Calu3 (cell line): ENCODE data around the gene CIT. TPM values are rescaled to one million over a fixed set of nuclear protein-coding genes. Genes with fewer than 3 reads are reported as not detected.

Experiments
- BruUV-seq: library from RNA; stranded (reverse); fragments of 400-500 nt; replicated peaks from 2 replicates; lab custom pipeline; 2021; lab: Mats Ljungman, UMichigan
- CTCF ChIA-PET: fragments of 300-600 bp; sonication (Branson Sonifier 250); formaldehyde crosslinking; loops from one replicate; lab custom pipeline; 2022; ENCODE audit warnings: antibody characterized with exemption; lab: Charles Lee
- DNase-seq: peaks from one replicate; pipeline ENCODE4 v3.0.0; 2022
- H3K27ac Mint-ChIP-seq: one replicate; pipeline ENCODE4 v1.8.0; 2022; ENCODE audit warnings: mixed read lengths; ENCODE audit not compliant: unreplicated experiment
- H3K27me3 Mint-ChIP-seq: one replicate; pipeline ENCODE4 v1.8.0; 2022; ENCODE audit warnings: mixed read lengths; ENCODE audit not compliant: unreplicated experiment
- H3K36me3 Mint-ChIP-seq: one replicate; pipeline ENCODE4 v1.8.0; 2022; ENCODE audit warnings: mild to moderate bottlenecking, moderate library complexity, mixed read lengths; ENCODE audit not compliant: insufficient read depth, unreplicated experiment
- H3K4me1 Mint-ChIP-seq: one replicate; pipeline ENCODE4 v1.8.0; 2022; ENCODE audit warnings: mild to moderate bottlenecking, low read depth, mixed read lengths; ENCODE audit not compliant: unreplicated experiment
- H3K4me3 Mint-ChIP-seq: one replicate; pipeline ENCODE4 v1.8.0; 2022; ENCODE audit warnings: mild to moderate bottlenecking, low read depth, moderate library complexity, mixed read lengths; ENCODE audit not compliant: unreplicated experiment
- H3K9me3 Mint-ChIP-seq: one replicate; pipeline ENCODE4 v1.8.0; 2022; ENCODE audit warnings: low read depth, mixed read lengths; ENCODE audit not compliant: unreplicated experiment
- CTCF ChIP-seq: fragments of 200-600 bp; IDR thresholded peaks from one replicate; pipeline ENCODE4 v1.8.0; 2022; ENCODE audit warnings: antibody characterized with exemption; ENCODE audit not compliant: unreplicated experiment
- intact Hi-C: fragments of 100-400 bp; cut with micrococcal nuclease; formaldehyde crosslinking; loops from one replicate; pipeline ENCODE4 v1.10.0; 2022; ENCODE audit not compliant: unreplicated experiment
- total RNA-seq: library from RNA; stranded (reverse); gene quantifications from 2 replicates; pipeline ENCODE4 v1.2.3, GENCODE V29; 2022

The CIT gene
- total RNA-seq, 1 experiment from 2014 or later, result 82.3 TPM

DNA sequence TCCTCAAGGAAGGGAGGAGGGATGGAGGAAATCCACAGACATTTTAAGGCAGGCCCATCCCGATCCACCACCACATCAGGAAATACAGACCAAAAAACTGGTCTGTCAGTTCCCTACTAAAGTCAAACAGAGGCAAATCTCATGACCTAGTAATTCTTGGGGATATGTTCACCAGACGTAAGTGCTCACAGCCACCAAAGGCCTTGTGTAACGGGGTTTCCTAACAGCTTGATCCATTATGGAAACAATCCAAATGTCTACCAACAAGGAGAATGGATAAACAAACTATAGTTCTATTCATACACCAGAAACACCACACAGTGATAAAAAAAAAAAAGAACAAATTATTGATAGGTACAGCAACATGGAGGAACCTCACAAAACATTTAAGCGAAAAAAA, 136.3 kb downstream of the CIT start:
- Mint-ChIP-seq H3K27me3 (no peaks in the 10 kb centered on the region), H3K4me3 (no peak overlapping the region), H3K36me3 (peaks cover 11% of the 10 kb centered on the region), H3K27ac (no peak overlapping the region), H3K4me1 (no peaks in the 10 kb centered on the region), H3K9me3 (peaks cover 15% of the 10 kb centered on the region)
- BruUV-seq, result no TSS peak
- DNase-seq, result no peak
- TF ChIP-seq CTCF, result no peak
- intact Hi-C loops, result no loop called here
- CTCF ChIA-PET, result no interaction called here

DNA sequence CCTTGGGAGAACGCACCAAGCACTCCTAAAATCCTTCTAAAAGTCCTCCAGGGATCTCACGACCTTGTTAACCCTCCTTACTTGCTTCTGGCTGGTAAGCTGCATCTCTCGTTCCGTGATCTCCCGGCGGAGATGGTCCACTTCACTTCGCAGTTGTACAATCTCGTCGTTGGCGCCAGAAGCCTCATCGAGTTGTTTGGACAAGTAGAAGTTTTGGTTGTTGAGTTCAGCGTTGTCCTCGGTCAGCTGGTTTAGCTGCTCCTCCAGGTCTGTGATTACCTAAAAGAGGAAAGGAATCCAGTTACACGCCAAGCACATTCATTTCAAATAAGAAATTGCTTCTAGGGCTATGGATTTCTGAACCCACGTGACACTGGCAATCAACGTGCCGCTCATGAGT, 142.0 kb downstream of the CIT start:
- H3K27me3 Mint-ChIP-seq, result no peaks in the 10 kb centered on the region
- H3K36me3 Mint-ChIP-seq, result peaks cover 9% of the 10 kb centered on the region
- no peak for DNase-seq
- H3K9me3 Mint-ChIP-seq, result no peaks in the 10 kb centered on the region
- CTCF ChIA-PET, result no interaction called here
- no peak for TF ChIP-seq CTCF
- no peak overlapping the region for H3K27ac Mint-ChIP-seq
- no peaks in the 10 kb centered on the region for H3K4me1 Mint-ChIP-seq
- BruUV-seq, result no TSS peak
- intact Hi-C loops, result no loop called here
- no peak overlapping the region for H3K4me3 Mint-ChIP-seq

GRCh38 chr12:119730381-119730780, 146.7 kb downstream of the CIT start:
- Mint-ChIP-seq H3K9me3 (no peaks in the 10 kb centered on the region), H3K4me3 (no peak overlapping the region), H3K27me3 (no peaks in the 10 kb centered on the region), H3K36me3 (peaks cover 14% of the 10 kb centered on the region), H3K27ac (no peak overlapping the region), H3K4me1 (no peaks in the 10 kb centered on the region)
- intact Hi-C loops, result no loop called here
- no peak for DNase-seq
- BruUV-seq, result no TSS peak
- no peak for TF ChIP-seq CTCF
- CTCF ChIA-PET, result interaction anchor here (0.5 kb wide), 1 partner anchor 75 kb away, joined by 6 read pairs; no protein-coding TSS in a partner anchor

- no peaks in the 10 kb centered on the region for H3K27me3 Mint-ChIP-seq
- intact Hi-C loops, result no loop called here
- H3K4me1 Mint-ChIP-seq, result no peaks in the 10 kb centered on the region
- H3K27ac Mint-ChIP-seq, result no peak overlapping the region
- no peak overlapping the region for H3K4me3 Mint-ChIP-seq
- H3K9me3 Mint-ChIP-seq, result no peaks in the 10 kb centered on the region
- no TSS peak for BruUV-seq
- H3K36me3 Mint-ChIP-seq, result peaks cover 14% of the 10 kb centered on the region
- CTCF ChIA-PET, result interaction anchor here (0.5 kb wide), 1 partner anchor 74 kb away, joined by 6 read pairs; no protein-coding TSS in a partner anchor
- DNase-seq, result no peak
- TF ChIP-seq CTCF, result no peak
Observed at GRCh38 chr12:119729871-119730270, 147.2 kb downstream of the CIT start.
